SK-N-MC (cell line): ENCODE measurements around the gene GINS2.

Experiments used
- DNase-seq: peaks from one replicate; pipeline ENCODE4 v3.0.0-alpha.2; 2011; ENCODE audit warnings: low read depth, low spot score
- H3K27ac ChIP-seq: fragments of 200-600 bp; sonication (generic); 2 replicates; pipeline ENCODE4 v1.5.1; 2016; ENCODE audit warnings: mixed run types
- H3K36me3 ChIP-seq: fragments of 200-600 bp; sonication (generic); 2 replicates; pipeline ENCODE4 v1.6.1; 2017; ENCODE audit warnings: antibody characterized with exemption, low read length, mixed read lengths; ENCODE audit not compliant: insufficient read depth
- H3K4me3 ChIP-seq: fragments of 200-600 bp; sonication (generic); 2 replicates; pipeline ENCODE4 v1.5.1; 2016
- H3K9ac ChIP-seq: fragments of 200-600 bp; sonication (generic); 2 replicates; pipeline ENCODE4 v1.8.0; 2017; ENCODE audit warnings: mixed run types, mixed read lengths; ENCODE audit not compliant: insufficient read length
- H3K9me3 ChIP-seq: fragments of 200-600 bp; sonication (generic); 2 replicates; pipeline ENCODE4 v1.6.1; 2017; ENCODE audit warnings: low read depth, mild to moderate bottlenecking, antibody characterized with exemption, low read length, moderate library complexity, mixed read lengths
- EZH2 ChIP-seq: fragments of 200-600 bp; sonication (generic); IDR thresholded peaks from one replicate; pipeline ENCODE4 v1.6.1; 2017; ENCODE audit warnings: antibody characterized with exemption
- FOXP2 ChIP-seq: optimal IDR thresholded peaks from 2 replicates; pipeline ENCODE3; 2011; ENCODE audit warnings: mild to moderate bottlenecking, moderate library complexity; ENCODE audit not compliant: insufficient read depth; ENCODE audit errors: extremely low read length, control extremely low read depth
- POLR2AphosphoS5 ChIP-seq: IDR thresholded peaks from 2 replicates; pipeline ENCODE4 v1.6.1; 2012; ENCODE audit warnings: mild to moderate bottlenecking, low read depth, low read length, borderline replicate concordance

GINS2 gene

GRCh38 chr16:85645021-85645589 lies 43.6 kb downstream of the GINS2 start:
- H3K27ac ChIP-seq: no peak overlapping the region
- no peak for DNase-seq
- no peak overlapping the region for H3K9ac ChIP-seq

GRCh38 chr16:85644093-85644712 lies 44.6 kb downstream of the GINS2 start:
- H3K27ac ChIP-seq: no peak overlapping the region
- H3K9ac ChIP-seq: no peak overlapping the region
- TF ChIP-seq EZH2: no peak
- TF ChIP-seq FOXP2: no peak
- TF ChIP-seq POLR2AphosphoS5: no peak
- DNase-seq: no peak
- H3K4me3 ChIP-seq: no peak overlapping the region
- no peaks in the 10 kb centered on the region for H3K9me3 ChIP-seq
- H3K36me3 ChIP-seq: no peaks in the 10 kb centered on the region

More at GRCh38 chr16:85645021-85645589, 43.6 kb downstream of the GINS2 start:
- H3K9me3 ChIP-seq: no peaks in the 10 kb centered on the region
- H3K4me3 ChIP-seq: no peak overlapping the region
- TF ChIP-seq POLR2AphosphoS5: no peak
- TF ChIP-seq EZH2: no peak
- no peak for TF ChIP-seq FOXP2
- no peaks in the 10 kb centered on the region for H3K36me3 ChIP-seq

GRCh38 chr16:85643631-85644030 lies 45.1 kb downstream of the GINS2 start:
- Histone ChIP-seq H3K9ac (no peak overlapping the region), H3K27ac (no peak overlapping the region), H3K9me3 (no peaks in the 10 kb centered on the region), H3K36me3 (no peaks in the 10 kb centered on the region), H3K4me3 (no peak overlapping the region)
- DNase-seq: no peak
- TF ChIP-seq POLR2AphosphoS5: no peak
- TF ChIP-seq FOXP2: no peak
- TF ChIP-seq EZH2: no peak

- Histone ChIP-seq H3K27ac (no peak overlapping the region), H3K9ac (no peak overlapping the region), H3K9me3 (no peaks in the 10 kb centered on the region), H3K36me3 (no peaks in the 10 kb centered on the region), H3K4me3 (no peak overlapping the region)
- DNase-seq: no peak
- TF ChIP-seq POLR2AphosphoS5 (no peak), FOXP2 (no peak), EZH2 (no peak)
Measured at GRCh38 chr16:85642762-85643358, 45.9 kb downstream of the GINS2 start.

GRCh38 chr16:85641776-85642176 lies 47.0 kb downstream of the GINS2 start:
- TF ChIP-seq EZH2: no peak
- TF ChIP-seq FOXP2: no peak
- no peak for TF ChIP-seq POLR2AphosphoS5
- DNase-seq: no peak
- no peaks in the 10 kb centered on the region for H3K36me3 ChIP-seq

GRCh38 chr16:85641305-85641704 lies 47.4 kb downstream of the GINS2 start:
- H3K36me3 ChIP-seq: no peaks in the 10 kb centered on the region

More at GRCh38 chr16:85641776-85642176, 47.0 kb downstream of the GINS2 start:
- Histone ChIP-seq H3K9me3 (no peaks in the 10 kb centered on the region), H3K9ac (no peak overlapping the region), H3K4me3 (no peak overlapping the region), H3K27ac (no peak overlapping the region)

GRCh38 chr16:85640585-85640984 lies 48.2 kb downstream of the GINS2 start:
- Histone ChIP-seq H3K9ac (no peak overlapping the region), H3K9me3 (no peaks in the 10 kb centered on the region), H3K4me3 (no peak overlapping the region), H3K36me3 (no peaks in the 10 kb centered on the region), H3K27ac (no peak overlapping the region)
- no peak for DNase-seq
- TF ChIP-seq EZH2 (no peak), POLR2AphosphoS5 (no peak), FOXP2 (no peak)

More at GRCh38 chr16:85641305-85641704, 47.4 kb downstream of the GINS2 start:
- Histone ChIP-seq H3K9ac (no peak overlapping the region), H3K4me3 (no peak overlapping the region), H3K9me3 (no peaks in the 10 kb centered on the region), H3K27ac (no peak overlapping the region)
- no peak for TF ChIP-seq POLR2AphosphoS5
- DNase-seq: no peak

GRCh38 chr16:85640254-85640558 lies 48.5 kb downstream of the GINS2 start:
- TF ChIP-seq EZH2 (no peak), POLR2AphosphoS5 (no peak), FOXP2 (no peak)
- Histone ChIP-seq H3K4me3 (no peak overlapping the region), H3K9me3 (no peaks in the 10 kb centered on the region), H3K36me3 (no peaks in the 10 kb centered on the region), H3K27ac (no peak overlapping the region), H3K9ac (no peak overlapping the region)
- no peak for DNase-seq
